Spleen (tissue), 11 donors: Measurements from ENCODE around the gene TANK. TPM values are rescaled to one million over a fixed set of nuclear protein-coding genes. Genes with fewer than 3 reads are reported as not detected.

Source experiments
- DNase-seq: peaks from one replicate; pipeline ENCODE4 v3.0.0-alpha.2; 2020
- H3K27ac ChIP-seq, 8 donors: fragments of 200-600 bp; sonication (generic) in 7 of 8; 1 replicate in 4 of 8; 2 replicates in 4 of 8; pipeline versions ENCODE4 v1.5.0 to v1.8.0; 2016 to 2021; ENCODE audit warnings: inconsistent platforms in 4 of 8, mild to moderate bottlenecking in 4 of 8, moderate library complexity in 1 of 8
- H3K27me3 ChIP-seq, 7 donors: fragments of 200-600 bp; sonication (generic) in 6 of 7; replicated peaks in 1 of 7; 1 replicate in 4 of 7; 2 replicates in 3 of 7; pipeline versions ENCODE4 v1.5.0 to v1.8.0; 2016 to 2021; ENCODE audit warnings: inconsistent platforms in 3 of 7, mild to moderate bottlenecking in 1 of 7
- H3K36me3 ChIP-seq, 6 donors: fragments of 200-600 bp; sonication (generic) in 5 of 6; 1 replicate in 4 of 6; 2 replicates in 2 of 6; pipeline versions ENCODE4 v1.5.0 to v1.8.0; 2016 to 2021; ENCODE audit warnings: inconsistent platforms in 2 of 6
- H3K4me1 ChIP-seq, 6 donors: fragments of 200-600 bp; sonication (generic) in 5 of 6; 1 replicate in 3 of 6; 2 replicates in 3 of 6; pipeline versions ENCODE4 v1.5.0 to v1.8.0; 2016 to 2021; ENCODE audit warnings: inconsistent platforms in 3 of 6
- H3K4me3 ChIP-seq, 8 donors: fragments of 200-600 bp; sonication (generic) in 7 of 8; 1 replicate in 4 of 8; 2 replicates in 4 of 8; pipeline versions ENCODE4 v1.5.0 to v1.8.0; 2016 to 2021; ENCODE audit warnings: inconsistent platforms in 4 of 8, mild to moderate bottlenecking in 4 of 8, moderate library complexity in 2 of 8
- H3K9me3 ChIP-seq, 8 donors: fragments of 200-600 bp; sonication (generic) in 7 of 8; 1 replicate in 4 of 8; 2 replicates in 4 of 8; pipeline versions ENCODE4 v1.5.0 to v1.8.0; 2016 to 2021; ENCODE audit warnings: inconsistent platforms in 4 of 8
- POLR2A ChIP-seq, 3 donors: fragments of 450-650 bp; IDR thresholded peaks; one replicate each; pipeline ENCODE4 v1.5.1; 2017; ENCODE audit warnings: antibody characterized with exemption in 3 of 3, mild to moderate bottlenecking in 1 of 3
- POLR2AphosphoS5 ChIP-seq, 3 donors: sonication (generic); formaldehyde crosslinking; IDR thresholded peaks; one replicate each; pipeline ENCODE4 v1.5.1; 2017; ENCODE audit warnings: antibody characterized with exemption in 3 of 3
- WGBS, 5 donors: extraction: QIAGEN DNeasy Blood & Tissue Kit in 3 of 5; methylation state at CpG; one replicate each; pipeline versions ENCODE4 v1.1.5 to v1.1.7; 2013 to 2018; 5-methylcytosine and 5-hydroxymethylcytosine counted together
- intact Hi-C: fragments of 100-400 bp; cut with DNase I; formaldehyde crosslinking; loops from one replicate; pipeline ENCODE4 v1.15.0; 2023; ENCODE audit warnings: low total_unique reads
- polyA plus RNA-seq, 3 donors: library from polyadenylated mRNA; stranded (reverse); fragments of 200-250 nt; gene quantifications; one replicate each; pipeline ENCODE4 v1.2.1, GENCODE V29; 2013
- total RNA-seq, 7 donors: library from RNA; depleted of rRNA in 3 of 7; stranded (reverse); fragments of >200 nt in 3 of 7; fragmentation: NEBNext Ultra II Directional in 4 of 7; extraction: Animal tissue kit (Norgen Biotek cat#: 25700) in 4 of 7; gene quantifications; one replicate each; pipeline versions ENCODE4 v1.1.0 to v1.2.1, GENCODE V29; 2016 to 2021
- TF ChIP-seq, protein P1 (sequence below), 11 experiments: fragments of 200-600 bp in 7 of 11; fragments of 450-650 bp in 4 of 11; sonication (generic) in 4 of 11; IDR thresholded peaks in 8 of 11; conservative IDR thresholded peaks in 3 of 11; 1 replicate in 7 of 11; 2 replicates in 4 of 11; pipeline versions ENCODE4 v1.4.0 to v1.8.0; 2016 to 2021; ENCODE audit warnings: antibody characterized with exemption in 11 of 11, inconsistent platforms in 4 of 11, mild to moderate bottlenecking in 1 of 11
- donor health status: healthy with polysubstance abuse.
- donor health status: DM: no; HTN: no; CAD: no; lungs with moderate emphysema.
- donor health status: DM: no; HTN: no; CAD: no.
- donor health status: Bipolar disorder and iron deficiency.
- donor health status: healthy.
- donor health status: DM: no; HTN: no; CAD: no.
- donor health status: DM: yes; HTN: yes; CAD: no.

Gene TANK
- total and polyA plus RNA-seq, 10 donors = 37.5 to 152 (median 120) TPM

DNA sequence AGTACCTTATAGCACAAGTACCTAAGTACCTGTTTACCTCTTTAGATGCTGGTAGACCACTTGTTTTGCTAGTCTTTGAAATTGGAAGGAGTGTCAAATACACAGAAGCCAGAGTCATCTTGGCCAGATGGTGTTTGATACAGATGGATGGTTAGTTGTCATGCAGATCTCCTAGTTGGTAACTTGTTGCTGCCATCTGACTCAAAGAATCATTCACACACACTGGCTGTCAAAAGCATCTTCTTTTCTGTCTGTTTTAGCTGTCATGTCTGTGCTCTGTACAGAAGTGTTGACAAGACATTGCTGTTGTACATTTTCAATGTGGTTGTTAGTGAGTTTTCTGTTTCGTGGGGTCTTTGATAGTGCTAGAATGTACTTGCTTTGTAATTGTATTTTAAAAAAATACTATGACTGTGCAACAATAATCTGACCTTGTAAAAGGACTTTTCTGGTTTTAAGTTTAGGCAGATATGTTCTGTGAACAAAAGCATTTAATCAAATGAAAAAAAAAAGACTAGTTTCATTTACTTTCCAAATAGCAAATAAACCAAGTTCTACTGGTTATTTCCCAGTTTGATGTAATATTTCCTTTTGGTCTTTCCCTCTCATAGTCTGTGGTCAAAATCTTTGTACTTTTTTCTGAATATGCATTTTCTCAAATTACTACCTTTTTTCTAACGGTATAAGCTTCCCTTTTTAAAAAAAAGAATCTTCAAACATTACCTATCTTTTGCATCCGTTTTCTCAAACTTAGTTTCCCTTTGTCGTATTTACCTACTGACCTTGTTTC, 39.9 kb downstream of the TANK start:
- Histone ChIP-seq H3K9me3 (no peaks in the 10 kb centered on the region), H3K4me3 (no peak overlapping the region), H3K36me3 (peaks cover 0 to 68% (median 28%) of the 10 kb centered on the region in 6 donors), H3K4me1 (peaks cover 0 to 69% (median 20%) of the 10 kb centered on the region in 6 donors), H3K27ac (peak overlapping the region in 3 of 8 donors; percentile 2 to 5 (median 2)), H3K27me3 (no peaks in the 10 kb centered on the region)
- TF ChIP-seq, protein P1, sequence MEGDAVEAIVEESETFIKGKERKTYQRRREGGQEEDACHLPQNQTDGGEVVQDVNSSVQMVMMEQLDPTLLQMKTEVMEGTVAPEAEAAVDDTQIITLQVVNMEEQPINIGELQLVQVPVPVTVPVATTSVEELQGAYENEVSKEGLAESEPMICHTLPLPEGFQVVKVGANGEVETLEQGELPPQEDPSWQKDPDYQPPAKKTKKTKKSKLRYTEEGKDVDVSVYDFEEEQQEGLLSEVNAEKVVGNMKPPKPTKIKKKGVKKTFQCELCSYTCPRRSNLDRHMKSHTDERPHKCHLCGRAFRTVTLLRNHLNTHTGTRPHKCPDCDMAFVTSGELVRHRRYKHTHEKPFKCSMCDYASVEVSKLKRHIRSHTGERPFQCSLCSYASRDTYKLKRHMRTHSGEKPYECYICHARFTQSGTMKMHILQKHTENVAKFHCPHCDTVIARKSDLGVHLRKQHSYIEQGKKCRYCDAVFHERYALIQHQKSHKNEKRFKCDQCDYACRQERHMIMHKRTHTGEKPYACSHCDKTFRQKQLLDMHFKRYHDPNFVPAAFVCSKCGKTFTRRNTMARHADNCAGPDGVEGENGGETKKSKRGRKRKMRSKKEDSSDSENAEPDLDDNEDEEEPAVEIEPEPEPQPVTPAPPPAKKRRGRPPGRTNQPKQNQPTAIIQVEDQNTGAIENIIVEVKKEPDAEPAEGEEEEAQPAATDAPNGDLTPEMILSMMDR (IDR thresholded peaks at IDR 0.05 in 8 of 11, conservative IDR thresholded peaks at IDR 0.05 in 3 of 11) = no peak
- no peak for TF ChIP-seq POLR2A (IDR thresholded peaks at IDR 0.05)
- TF ChIP-seq POLR2AphosphoS5 (IDR thresholded peaks at IDR 0.05) = no peak
- DNase-seq = no peak
- WGBS, 5 donors = 55 to 67% (median 63%) methylated on average over 4 of the region's 4 CpGs
- intact Hi-C loops = no loop called here

DNA sequence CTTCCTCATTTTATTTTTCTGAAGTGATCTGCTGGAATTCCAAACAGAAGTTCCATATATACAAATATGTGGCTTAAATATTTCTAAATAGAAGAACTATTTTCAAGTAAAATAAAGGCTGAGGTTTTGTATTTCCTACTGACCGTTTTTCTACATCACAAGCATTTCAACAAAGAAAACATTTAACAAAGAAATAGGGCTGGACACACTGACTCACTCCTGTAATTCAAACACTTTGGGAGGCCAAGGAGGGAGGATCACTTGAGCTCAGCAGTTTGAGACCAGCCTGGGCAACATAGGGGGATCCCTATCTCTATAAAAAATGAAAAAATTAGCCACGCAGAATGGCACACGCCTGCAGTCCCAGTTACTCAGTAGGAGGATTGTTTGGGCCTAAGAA, 44.6 kb downstream of the TANK start:
- WGBS, 5 donors = 78 to 90% (median 87%) methylated on average over 3 of the region's 3 CpGs
- Histone ChIP-seq H3K27ac (no peak overlapping the region), H3K4me3 (no peak overlapping the region), H3K4me1 (peaks cover 0 to 78% (median 13%) of the 10 kb centered on the region in 6 donors), H3K27me3 (no peaks in the 10 kb centered on the region), H3K36me3 (peaks cover 0 to 72% (median 28%) of the 10 kb centered on the region in 6 donors), H3K9me3 (no peaks in the 10 kb centered on the region)
- TF ChIP-seq, protein P1 (IDR thresholded peaks at IDR 0.05 in 8 of 11, conservative IDR thresholded peaks at IDR 0.05 in 3 of 11) = no peak
- no peak for TF ChIP-seq POLR2A (IDR thresholded peaks at IDR 0.05)
- TF ChIP-seq POLR2AphosphoS5 (IDR thresholded peaks at IDR 0.05) = no peak
- no peak for DNase-seq
- intact Hi-C loops = no loop called here

DNA sequence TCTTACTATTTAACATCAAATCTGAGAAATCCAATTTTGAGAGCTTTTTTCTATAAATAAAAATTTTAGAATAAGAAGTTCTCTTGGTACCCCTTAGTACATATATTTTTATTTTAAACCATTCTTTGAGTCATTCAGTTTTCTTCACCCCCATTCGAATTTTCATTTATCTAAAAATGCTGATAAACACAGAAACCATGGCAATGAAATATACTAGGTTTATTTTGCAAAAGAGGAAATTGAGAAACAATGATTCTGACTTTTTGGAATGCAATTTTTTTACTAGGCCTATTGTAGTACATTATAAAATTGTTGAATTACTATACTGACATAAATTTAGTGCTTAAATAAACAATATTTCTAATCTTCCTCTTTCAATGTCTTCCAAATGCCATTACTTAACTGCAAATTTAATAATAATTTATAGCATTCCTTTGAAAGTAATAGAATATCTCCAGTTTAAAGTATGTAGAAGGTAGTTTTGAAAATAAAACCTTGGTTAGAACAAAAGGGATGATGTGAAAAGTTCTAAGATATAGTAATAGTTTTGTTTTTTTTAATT, 46.3 kb downstream of the TANK start:
- 38 to 80% (median 67%) methylated on average over 1 of the region's 1 CpG for WGBS, 5 donors
- Histone ChIP-seq H3K9me3 (no peaks in the 10 kb centered on the region), H3K36me3 (peaks cover 0 to 86% (median 28%) of the 10 kb centered on the region in 6 donors), H3K4me3 (no peak overlapping the region), H3K27ac (no peak overlapping the region), H3K27me3 (no peaks in the 10 kb centered on the region), H3K4me1 (peaks cover 0 to 71% (median 4%) of the 10 kb centered on the region in 6 donors)
- TF ChIP-seq POLR2A (IDR thresholded peaks at IDR 0.05) (no peak), POLR2AphosphoS5 (IDR thresholded peaks at IDR 0.05) (no peak)
- TF ChIP-seq, protein P1 (IDR thresholded peaks at IDR 0.05 in 8 of 11, conservative IDR thresholded peaks at IDR 0.05 in 3 of 11) = no peak
- intact Hi-C loops = no loop called here
- DNase-seq = no peak

DNA sequence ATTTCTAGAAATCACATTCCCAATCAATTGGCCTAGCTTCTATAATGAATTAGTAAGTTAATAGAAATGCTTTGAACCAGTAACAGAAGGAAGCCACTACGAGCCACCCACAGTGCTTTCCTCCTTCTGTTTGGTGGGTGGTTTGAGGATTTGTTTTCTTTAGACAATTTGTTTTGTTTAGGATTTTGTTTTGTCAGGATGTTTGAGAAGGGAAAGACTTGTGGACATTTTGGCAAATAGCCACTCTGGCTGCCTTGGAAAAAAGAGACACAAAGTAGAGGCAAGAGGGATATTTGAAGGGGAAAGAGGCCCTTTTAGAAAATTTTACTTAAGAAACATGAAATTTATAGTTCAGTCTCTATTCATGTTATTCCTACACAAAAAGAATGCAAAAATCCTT, 47.7 kb downstream of the TANK start:
- intact Hi-C loops = no loop called here
- peaks cover 0 to 59% (median 4%) of the 10 kb centered on the region in 6 donors for H3K4me1 ChIP-seq
- H3K4me3 ChIP-seq = no peak overlapping the region
- TF ChIP-seq POLR2AphosphoS5 (IDR thresholded peaks at IDR 0.05) (no peak), POLR2A (IDR thresholded peaks at IDR 0.05) (no peak)
- TF ChIP-seq, protein P1 (IDR thresholded peaks at IDR 0.05 in 8 of 11, conservative IDR thresholded peaks at IDR 0.05 in 3 of 11) = no peak
- no peak overlapping the region for H3K27ac ChIP-seq
- DNase-seq = no peak
- H3K36me3 ChIP-seq = peaks cover 0 to 97% (median 35%) of the 10 kb centered on the region in 6 donors
- WGBS, 5 donors = 86 to 98% (median 90%) methylated on average over 1 of the region's 1 CpG
- H3K27me3 ChIP-seq = no peaks in the 10 kb centered on the region
- no peaks in the 10 kb centered on the region for H3K9me3 ChIP-seq
